Caco-2 (cell line): ENCODE data around the gene CAMK1D. TPM values are rescaled to one million over a fixed set of nuclear protein-coding genes. Genes with fewer than 3 reads are reported as not detected.
"Not testable (repeated sequence)": the region's sequence is repeated elsewhere in the genome, so short reads cannot be mapped to it uniquely, and the experiment has no call there.

ENCODE experiments used
- BruUV-seq: library from RNA; stranded (reverse); fragments of 400-500 nt; replicated peaks from 2 replicates; lab custom pipeline; 2021; lab: Mats Ljungman, UMichigan
- CTCF ChIA-PET: fragments of 300-600 bp; sonication (Branson Sonifier 250); formaldehyde crosslinking; loops from one replicate; lab custom pipeline; 2022; ENCODE audit warnings: antibody characterized with exemption; lab: Charles Lee
- POLR2A ChIA-PET: fragments of 300-600 bp; sonication (Branson Sonifier 250); formaldehyde crosslinking; loops from one replicate; lab custom pipeline; 2022; ENCODE audit warnings: antibody characterized with exemption; lab: Charles Lee
- DNase-seq, 2 experiments: peaks; one replicate each; pipeline versions ENCODE4 v3.0.0 to v3.0.0-alpha.2; 2020 to 2022
- H3K27me3 ChIP-seq: replicated peaks from 2 replicates; pipeline ENCODE4 v1.6.0; 2011; ENCODE audit warnings: low read length; ENCODE audit not compliant: control insufficient read depth, insufficient read depth
- H3K36me3 ChIP-seq: 2 replicates; pipeline ENCODE4 v1.5.1; 2011; ENCODE audit warnings: low read length; ENCODE audit not compliant: control insufficient read depth, insufficient read depth
- H3K4me1 ChIP-seq: fragments of 250-450 bp; sonication (Bioruptor Pico); 2 replicates; pipeline ENCODE4 v1.5.1; 2020; ENCODE audit warnings: mild to moderate bottlenecking
- H3K4me3 ChIP-seq: 2 replicates; pipeline ENCODE4 v1.5.1; 2011; ENCODE audit warnings: low read depth, mild to moderate bottlenecking, control low read depth, low read length
- H3K9me3 ChIP-seq: fragments of 250-450 bp; sonication (Bioruptor Pico); 2 replicates; pipeline ENCODE4 v1.5.1; 2020; ENCODE audit warnings: mild to moderate bottlenecking, moderate library complexity
- H3K27ac Mint-ChIP-seq: one replicate; pipeline ENCODE4 v1.8.0; 2022; ENCODE audit warnings: mixed read lengths; ENCODE audit not compliant: unreplicated experiment
- H3K27me3 Mint-ChIP-seq: one replicate; pipeline ENCODE4 v1.8.0; 2022; ENCODE audit warnings: mixed read lengths; ENCODE audit not compliant: insufficient read depth, unreplicated experiment
- H3K36me3 Mint-ChIP-seq: one replicate; pipeline ENCODE4 v1.8.0; 2022; ENCODE audit warnings: mild to moderate bottlenecking, mixed read lengths; ENCODE audit not compliant: insufficient read depth, unreplicated experiment
- H3K4me1 Mint-ChIP-seq: one replicate; pipeline ENCODE4 v1.8.0; 2022; ENCODE audit warnings: low read depth, mixed read lengths; ENCODE audit not compliant: unreplicated experiment
- H3K4me3 Mint-ChIP-seq: one replicate; pipeline ENCODE4 v1.8.0; 2022; ENCODE audit warnings: mild to moderate bottlenecking, moderate library complexity, mixed read lengths; ENCODE audit not compliant: unreplicated experiment
- H3K9me3 Mint-ChIP-seq: one replicate; pipeline ENCODE4 v1.8.0; 2022; ENCODE audit warnings: mixed read lengths; ENCODE audit not compliant: unreplicated experiment
- intact Hi-C: fragments of 100-400 bp; cut with micrococcal nuclease; formaldehyde crosslinking; loops from one replicate; pipeline ENCODE4 v1.10.0; 2022; ENCODE audit not compliant: unreplicated experiment
- total RNA-seq: library from RNA; stranded (reverse); gene quantifications from 2 replicates; pipeline ENCODE4 v1.2.3, GENCODE V29; 2022
- TF ChIP-seq, protein P1 (sequence below), 2 experiments: fragments of 200-600 bp in 1 of 2; IDR thresholded peaks; 1 replicate in 1 of 2; 2 replicates in 1 of 2; pipeline versions ENCODE4 v1.5.1 to v1.8.0; 2011 to 2022; ENCODE audit warnings: antibody characterized with exemption in 1 of 2, control low read depth in 1 of 2, inconsistent platforms in 1 of 2, low read depth in 1 of 2, low read length in 1 of 2, mild to moderate bottlenecking in 1 of 2, moderate library complexity in 1 of 2; ENCODE audit not compliant: insufficient read depth in 1 of 2, severe bottlenecking in 1 of 2, unreplicated experiment in 1 of 2

Gene CAMK1D
- total RNA-seq, 1 experiment from 2014 or later, result 10.9 TPM

DNA sequence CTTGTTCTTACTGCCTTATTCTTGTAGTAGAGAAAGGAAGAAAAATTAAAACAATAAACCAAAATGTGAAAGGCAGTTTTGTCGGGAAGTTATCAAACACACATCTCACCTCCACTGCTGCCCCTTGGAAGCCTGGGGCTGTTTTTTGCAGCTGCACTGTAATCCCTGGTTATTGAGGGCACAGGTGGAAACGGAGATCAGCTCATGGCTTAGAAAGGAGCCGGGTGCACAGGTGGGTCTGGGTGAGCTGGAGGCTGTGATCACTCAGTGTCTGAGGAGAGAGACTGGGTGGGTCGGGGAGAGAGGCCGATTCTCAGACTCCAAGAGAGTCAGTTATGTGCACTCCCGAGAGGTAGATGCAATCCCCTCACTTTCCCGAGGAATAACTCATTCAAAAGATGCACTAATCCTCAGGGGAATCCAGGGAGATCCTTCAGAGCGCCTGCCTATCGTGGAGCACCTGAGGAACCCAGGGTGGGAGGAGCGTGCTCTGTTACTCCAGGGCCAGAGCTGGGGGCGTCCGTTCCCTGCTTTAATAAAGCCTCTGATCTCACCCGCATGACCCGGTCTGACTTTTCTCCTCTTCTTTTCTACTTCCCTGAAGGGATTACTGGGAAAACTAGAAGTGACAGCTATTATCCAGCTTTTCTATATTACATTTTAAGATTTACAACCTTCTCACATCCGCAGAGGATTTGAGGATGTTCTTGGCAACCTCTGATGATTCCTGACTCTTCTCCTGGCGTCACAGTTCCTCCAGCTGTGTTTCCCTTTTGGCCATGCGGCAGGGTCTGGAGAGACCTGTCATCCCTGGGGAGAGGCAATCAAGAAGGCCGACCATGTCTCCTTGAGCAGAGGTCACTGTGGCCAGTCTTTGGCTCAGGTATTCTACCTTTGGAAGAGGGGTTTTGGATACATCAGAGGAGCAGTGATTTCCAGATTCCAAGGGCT lies 82.1 kb downstream of the CAMK1D start:
- Mint-ChIP-seq H3K36me3 (no peaks in the 10 kb centered on the region), H3K4me1 (no peaks in the 10 kb centered on the region), H3K9me3 (peaks cover 9% of the 10 kb centered on the region), H3K27ac (no peak overlapping the region), H3K4me3 (no peak overlapping the region), H3K27me3 (peaks cover 10% of the 10 kb centered on the region)
- Histone ChIP-seq H3K4me3 (no peak overlapping the region), H3K4me1 (no peaks in the 10 kb centered on the region), H3K27me3 (no peaks in the 10 kb centered on the region), H3K36me3 (no peaks in the 10 kb centered on the region), H3K9me3 (no peaks in the 10 kb centered on the region)
- CTCF ChIA-PET, result no interaction called here
- BruUV-seq, result no TSS peak
- POLR2A ChIA-PET, result no interaction called here
- intact Hi-C loops, result no loop called here
- TF ChIP-seq, protein P1, sequence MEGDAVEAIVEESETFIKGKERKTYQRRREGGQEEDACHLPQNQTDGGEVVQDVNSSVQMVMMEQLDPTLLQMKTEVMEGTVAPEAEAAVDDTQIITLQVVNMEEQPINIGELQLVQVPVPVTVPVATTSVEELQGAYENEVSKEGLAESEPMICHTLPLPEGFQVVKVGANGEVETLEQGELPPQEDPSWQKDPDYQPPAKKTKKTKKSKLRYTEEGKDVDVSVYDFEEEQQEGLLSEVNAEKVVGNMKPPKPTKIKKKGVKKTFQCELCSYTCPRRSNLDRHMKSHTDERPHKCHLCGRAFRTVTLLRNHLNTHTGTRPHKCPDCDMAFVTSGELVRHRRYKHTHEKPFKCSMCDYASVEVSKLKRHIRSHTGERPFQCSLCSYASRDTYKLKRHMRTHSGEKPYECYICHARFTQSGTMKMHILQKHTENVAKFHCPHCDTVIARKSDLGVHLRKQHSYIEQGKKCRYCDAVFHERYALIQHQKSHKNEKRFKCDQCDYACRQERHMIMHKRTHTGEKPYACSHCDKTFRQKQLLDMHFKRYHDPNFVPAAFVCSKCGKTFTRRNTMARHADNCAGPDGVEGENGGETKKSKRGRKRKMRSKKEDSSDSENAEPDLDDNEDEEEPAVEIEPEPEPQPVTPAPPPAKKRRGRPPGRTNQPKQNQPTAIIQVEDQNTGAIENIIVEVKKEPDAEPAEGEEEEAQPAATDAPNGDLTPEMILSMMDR (IDR thresholded peaks at IDR 0.05; ENCODE audit: insufficient read depth in 1 of 2, low read depth in 1 of 2, low read length in 1 of 2, severe bottlenecking in 1 of 2, unreplicated experiment in 1 of 2), result no peak
- DNase-seq, result peak in 1 of 2 experiments; percentile 21

DNA sequence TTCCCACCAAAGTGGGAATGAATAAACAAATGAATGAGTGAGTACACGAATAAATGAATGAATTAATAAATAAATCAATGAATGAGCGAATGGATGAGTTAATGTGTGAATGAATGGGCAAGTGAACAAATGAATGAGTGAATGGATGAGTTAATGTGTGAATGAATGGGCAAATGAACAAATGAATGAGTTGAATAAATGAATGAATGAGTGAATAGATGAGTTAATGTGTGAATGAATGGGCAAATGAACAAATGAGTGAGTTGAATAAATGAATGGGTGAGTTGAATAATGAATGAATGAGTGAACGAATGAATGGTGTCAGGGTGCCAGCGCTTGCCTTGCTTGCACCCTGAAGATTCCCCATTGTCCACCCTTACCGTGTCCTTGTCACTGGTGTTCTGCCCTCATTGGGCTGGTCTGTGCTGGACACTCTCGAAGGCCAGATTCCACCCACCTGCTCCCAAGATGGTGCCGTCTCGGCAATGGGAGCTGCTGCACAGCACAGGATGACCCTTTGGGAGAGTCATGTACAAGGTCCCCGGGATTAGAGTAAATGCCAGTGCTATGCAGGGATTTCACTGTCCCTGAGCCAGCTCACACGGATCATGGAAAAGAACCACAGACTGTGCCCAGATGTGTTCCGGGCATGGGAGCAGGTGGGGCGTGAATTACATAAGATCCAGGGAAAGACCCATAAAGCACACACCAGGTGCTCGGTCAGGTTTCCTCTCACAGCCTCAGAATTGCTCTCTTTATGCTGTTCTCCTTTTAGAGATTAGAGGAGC lies 83.2 kb downstream of the CAMK1D start:
- Histone ChIP-seq H3K36me3 (no peaks in the 10 kb centered on the region), H3K9me3 (no peaks in the 10 kb centered on the region), H3K27me3 (no peaks in the 10 kb centered on the region), H3K4me3 (no peak overlapping the region), H3K4me1 (no peaks in the 10 kb centered on the region)
- H3K9me3 Mint-ChIP-seq, result peaks cover 9% of the 10 kb centered on the region
- CTCF ChIA-PET, result no interaction called here
- peaks cover 11% of the 10 kb centered on the region for H3K27me3 Mint-ChIP-seq
- no peaks in the 10 kb centered on the region for H3K36me3 Mint-ChIP-seq
- POLR2A ChIA-PET, result interaction anchor here (0.5 kb wide), 1 partner anchor 380 kb away, joined by 3 read pairs; no protein-coding TSS in a partner anchor
- peak in 1 of 2 experiments; percentile 25 for DNase-seq
- TF ChIP-seq, protein P1 (IDR thresholded peaks at IDR 0.05; ENCODE audit: insufficient read depth in 1 of 2, low read depth in 1 of 2, low read length in 1 of 2, severe bottlenecking in 1 of 2, unreplicated experiment in 1 of 2), result no peak
- no peak overlapping the region for H3K4me3 Mint-ChIP-seq
- BruUV-seq, result no TSS peak
- intact Hi-C loops, result no loop called here
- no peaks in the 10 kb centered on the region for H3K4me1 Mint-ChIP-seq
- no peak overlapping the region for H3K27ac Mint-ChIP-seq

DNA sequence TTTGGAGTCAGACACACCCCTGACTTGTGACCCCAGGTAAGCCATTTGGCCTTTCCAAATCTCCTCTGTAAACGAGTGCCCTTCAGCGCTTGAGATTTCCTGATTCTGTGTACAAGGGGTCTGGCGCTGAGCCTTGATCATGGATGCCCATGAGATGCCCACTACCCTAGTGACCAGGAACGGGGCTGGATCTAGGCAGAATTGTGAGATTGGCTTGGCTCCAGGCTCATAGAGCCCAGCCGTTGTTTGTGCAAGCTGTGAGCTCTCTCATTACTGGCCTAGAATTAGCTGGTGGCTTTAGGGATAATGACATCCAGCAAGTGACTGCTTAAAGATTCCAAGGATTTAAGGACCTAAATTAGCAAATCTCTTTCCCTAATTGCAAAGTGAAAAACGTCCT lies 84.9 kb downstream of the CAMK1D start:
- peaks cover 6% of the 10 kb centered on the region for H3K4me1 Mint-ChIP-seq
- peaks cover 11% of the 10 kb centered on the region for H3K27me3 Mint-ChIP-seq
- CTCF ChIA-PET, result no interaction called here
- H3K36me3 Mint-ChIP-seq, result no peaks in the 10 kb centered on the region
- intact Hi-C loops, result no loop called here
- BruUV-seq, result no TSS peak
- Histone ChIP-seq H3K4me1 (0 out of 2 replicates have a peak, but pooled peaks cover 9% of the 10 kb centered on the region), H3K27me3 (no peaks in the 10 kb centered on the region), H3K4me3 (no peak overlapping the region), H3K36me3 (no peaks in the 10 kb centered on the region), H3K9me3 (no peaks in the 10 kb centered on the region)
- POLR2A ChIA-PET, result no interaction called here
- no peak overlapping the region for H3K4me3 Mint-ChIP-seq
- peak in 1 of 2 experiments; percentile 19 for DNase-seq
- TF ChIP-seq, protein P1 (IDR thresholded peaks at IDR 0.05; ENCODE audit: insufficient read depth in 1 of 2, low read depth in 1 of 2, low read length in 1 of 2, severe bottlenecking in 1 of 2, unreplicated experiment in 1 of 2), result no peak
- H3K9me3 Mint-ChIP-seq, result peaks cover 13% of the 10 kb centered on the region
- no peak overlapping the region for H3K27ac Mint-ChIP-seq

DNA sequence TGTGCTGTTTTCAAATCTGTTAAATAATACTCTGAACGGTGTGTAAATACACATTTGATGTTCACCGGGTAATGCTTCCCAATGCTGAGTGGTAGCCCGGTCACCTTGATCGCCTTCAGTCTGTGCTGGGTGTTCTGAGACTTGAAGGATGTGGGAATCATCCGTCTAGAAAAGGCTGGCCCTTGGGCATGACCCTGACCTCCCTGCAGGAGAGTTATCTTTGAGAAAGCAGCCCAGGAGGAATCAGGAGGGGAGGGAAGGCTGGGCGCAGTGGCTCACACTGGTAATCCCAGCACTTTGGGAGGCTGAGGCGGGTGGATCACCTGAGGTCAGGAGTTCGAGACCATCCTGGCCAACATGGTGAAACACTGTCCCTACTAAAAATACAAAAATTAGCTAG lies 85.3 kb downstream of the CAMK1D start:
- H3K4me3 Mint-ChIP-seq, H3K27me3 ChIP-seq, H3K27ac Mint-ChIP-seq, H3K36me3 Mint-ChIP-seq, CTCF ChIA-PET, H3K36me3 ChIP-seq, POLR2A ChIA-PET, H3K9me3 ChIP-seq, H3K4me1 ChIP-seq, BruUV-seq, H3K4me1 Mint-ChIP-seq, H3K4me3 ChIP-seq, intact Hi-C loops: not testable (repeated sequence)
- peak in 1 of 2 experiments; percentile 5 for DNase-seq
- Mint-ChIP-seq H3K9me3 (peaks cover 17% of the 10 kb centered on the region), H3K27me3 (peaks cover 11% of the 10 kb centered on the region)
